Skeletal muscle tissue (tissue), 4 donors: ENCODE measurements around the gene EFNB3. TPM values are rescaled to one million over a fixed set of nuclear protein-coding genes. Genes with fewer than 3 reads are reported as not detected.

Source experiments
- H3K27ac ChIP-seq: one replicate; pipeline ENCODE4 v1.7.0; 2013; ENCODE audit warnings: mild to moderate bottlenecking, low read depth, low read length, inconsistent platforms
- H3K27me3 ChIP-seq, 3 donors: one replicate each; pipeline ENCODE4 v1.7.0; 2013; ENCODE audit warnings: low read length in 3 of 3; ENCODE audit not compliant: control insufficient read depth in 3 of 3, insufficient read depth in 3 of 3
- H3K36me3 ChIP-seq, 3 donors: one replicate each; pipeline ENCODE4 v1.7.0; 2013; ENCODE audit warnings: low read length in 3 of 3; ENCODE audit not compliant: control insufficient read depth in 3 of 3, insufficient read depth in 3 of 3
- H3K4me1 ChIP-seq, 3 donors: one replicate each; pipeline ENCODE4 v1.7.0; 2013; ENCODE audit warnings: low read length in 3 of 3, mild to moderate bottlenecking in 3 of 3; ENCODE audit not compliant: control insufficient read depth in 3 of 3, insufficient read depth in 3 of 3
- H3K4me3 ChIP-seq, 3 donors: one replicate each; pipeline ENCODE4 v1.7.0; 2013; ENCODE audit warnings: low read length in 3 of 3
- H3K9ac ChIP-seq, 3 donors: one replicate each; pipeline ENCODE4 v1.7.0; 2013; ENCODE audit warnings: low read length in 3 of 3, mild to moderate bottlenecking in 3 of 3, moderate library complexity in 2 of 3, low read depth in 1 of 3
- H3K9me3 ChIP-seq, 3 donors: one replicate each; pipeline ENCODE4 v1.7.0; 2013; ENCODE audit warnings: low read length in 3 of 3; ENCODE audit not compliant: control insufficient read depth in 3 of 3
- total RNA-seq: library from RNA; depleted of rRNA; stranded (reverse); fragments of >200 nt; gene quantifications from one replicate; pipeline ENCODE4 v1.2.3, GENCODE V29; 2014
- donor health status: Osteomylitis.

The EFNB3 gene
- total RNA-seq, 1 donor from 2014 or later: 1.0 TPM

DNA sequence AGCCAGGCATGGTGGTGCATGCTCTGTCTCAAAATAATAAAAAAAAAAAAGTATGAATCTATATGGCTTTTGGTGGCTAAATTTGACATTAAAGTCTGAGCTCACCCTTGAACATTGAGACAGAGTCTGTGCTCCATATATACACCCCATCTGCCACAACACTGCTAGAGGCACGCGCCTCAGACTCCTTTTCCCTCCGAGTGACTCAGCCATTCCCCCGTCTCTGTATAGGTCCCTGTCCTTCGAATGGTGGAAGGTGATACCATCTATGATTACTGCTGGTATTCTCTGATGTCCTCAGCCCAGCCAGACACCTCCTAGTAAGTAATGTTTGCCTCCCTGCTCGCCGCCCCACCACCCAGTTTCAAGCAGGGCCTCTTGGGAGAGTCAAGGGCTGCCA, 4.5 kb upstream of the EFNB3 start:
- H3K4me1 ChIP-seq: peaks cover 0 to 4% (median 0%) of the 10 kb centered on the region in 3 donors
- peaks cover 15 to 19% (median 17%) of the 10 kb centered on the region in 3 donors for H3K36me3 ChIP-seq
- no peak overlapping the region for H3K27ac ChIP-seq
- H3K9ac ChIP-seq: no peak overlapping the region
- H3K27me3 ChIP-seq: peaks cover 24 to 30% (median 26%) of the 10 kb centered on the region in 3 donors
- H3K9me3 ChIP-seq: no peaks in the 10 kb centered on the region
- no peak overlapping the region for H3K4me3 ChIP-seq

GRCh38 chr17:7701681-7702080, 3.3 kb upstream of the EFNB3 start:
- Histone ChIP-seq H3K27me3 (peaks cover 36 to 42% (median 38%) of the 10 kb centered on the region in 3 donors), H3K4me3 (no peak overlapping the region), H3K9ac (no peak overlapping the region), H3K36me3 (peaks cover 11 to 19% (median 14%) of the 10 kb centered on the region in 3 donors), H3K9me3 (no peaks in the 10 kb centered on the region), H3K27ac (no peak overlapping the region), H3K4me1 (peaks cover 0 to 4% (median 0%) of the 10 kb centered on the region in 3 donors)

- Histone ChIP-seq H3K4me3 (no peak overlapping the region), H3K9ac (no peak overlapping the region), H3K4me1 (peaks cover 0 to 4% (median 0%) of the 10 kb centered on the region in 3 donors), H3K27ac (no peak overlapping the region), H3K36me3 (peaks cover 11 to 19% (median 14%) of the 10 kb centered on the region in 3 donors), H3K9me3 (no peaks in the 10 kb centered on the region), H3K27me3 (peaks cover 46 to 51% (median 49%) of the 10 kb centered on the region in 3 donors)
Observed at GRCh38 chr17:7702776-7703175, 2.2 kb upstream of the EFNB3 start.

DNA sequence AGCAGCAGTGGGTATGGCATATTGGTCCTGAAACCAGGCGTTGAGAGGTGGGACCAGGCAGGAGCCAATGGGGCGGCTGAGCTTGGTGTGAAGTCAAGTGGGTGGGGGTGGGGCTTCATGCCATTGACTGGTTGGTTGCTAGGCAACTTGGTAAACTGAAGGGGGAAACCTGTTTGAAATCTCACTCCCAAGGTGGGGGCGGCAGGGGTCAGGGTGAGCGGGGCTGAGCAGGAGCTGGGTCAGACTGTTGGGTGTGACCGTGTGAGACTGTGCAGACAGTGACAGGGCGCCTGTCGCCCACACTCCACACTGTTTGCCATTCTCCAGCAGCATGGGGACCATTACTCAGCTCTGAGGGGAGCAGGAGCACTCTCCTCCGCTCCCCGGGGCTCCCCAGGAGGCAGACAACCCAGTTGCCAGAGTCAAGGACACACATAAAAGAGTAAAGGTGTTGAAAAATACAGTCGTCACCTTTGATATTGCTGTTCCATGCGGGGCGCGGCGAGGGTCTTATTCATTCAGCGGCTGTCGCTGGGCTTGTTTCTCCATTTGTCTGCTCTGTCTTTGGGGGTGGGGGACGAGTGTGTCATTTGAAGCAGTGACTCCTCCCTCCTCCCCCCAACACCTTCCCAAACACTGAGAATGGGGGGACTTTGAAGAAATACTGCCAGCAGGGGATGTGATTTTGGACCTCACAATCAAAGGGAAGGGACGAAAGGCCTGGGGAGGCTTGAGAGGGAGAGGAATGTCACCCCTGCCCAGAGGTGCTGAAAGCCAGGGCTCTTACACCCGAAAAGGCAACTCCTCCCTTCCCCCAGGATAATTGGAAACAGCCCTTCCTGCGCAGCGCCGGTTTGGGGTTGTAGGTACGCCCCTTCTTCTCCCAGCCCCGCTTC, 1.2 kb upstream of the EFNB3 start:
- Histone ChIP-seq H3K9ac (no peak overlapping the region), H3K27me3 (peaks cover 53 to 57% (median 55%) of the 10 kb centered on the region in 3 donors), H3K36me3 (peaks cover 11 to 19% (median 14%) of the 10 kb centered on the region in 3 donors), H3K9me3 (no peaks in the 10 kb centered on the region), H3K27ac (no peak overlapping the region), H3K4me1 (peaks cover 0 to 4% (median 0%) of the 10 kb centered on the region in 3 donors), H3K4me3 (no peak overlapping the region)

- H3K9me3 ChIP-seq: no peaks in the 10 kb centered on the region
- no peak overlapping the region for H3K9ac ChIP-seq
- peaks cover 55 to 65% (median 61%) of the 10 kb centered on the region in 3 donors for H3K27me3 ChIP-seq
- H3K4me3 ChIP-seq: no peak overlapping the region
- H3K27ac ChIP-seq: no peak overlapping the region
- H3K36me3 ChIP-seq: peaks cover 11 to 19% (median 13%) of the 10 kb centered on the region in 3 donors
- peaks cover 0 to 4% (median 0%) of the 10 kb centered on the region in 3 donors for H3K4me1 ChIP-seq
Observed at GRCh38 chr17:7705269-7706255, 560 bp downstream of the EFNB3 start.

- peaks cover 67 to 77% (median 71%) of the 10 kb centered on the region in 3 donors for H3K27me3 ChIP-seq
Observed at GRCh38 chr17:7706631-7707354, 1.8 kb downstream of the EFNB3 start.

GRCh38 chr17:7707446-7707845, 2.4 kb downstream of the EFNB3 start:
- Histone ChIP-seq H3K9me3 (no peaks in the 10 kb centered on the region), H3K4me1 (peaks cover 0 to 4% (median 0%) of the 10 kb centered on the region in 3 donors), H3K27me3 (peaks cover 74 to 78% (median 76%) of the 10 kb centered on the region in 3 donors), H3K27ac (no peak overlapping the region), H3K4me3 (no peak overlapping the region), H3K9ac (no peak overlapping the region), H3K36me3 (peaks cover 1 to 8% (median 4%) of the 10 kb centered on the region in 3 donors)

More at GRCh38 chr17:7706631-7707354, 1.8 kb downstream of the EFNB3 start:
- Histone ChIP-seq H3K4me1 (peaks cover 0 to 4% (median 0%) of the 10 kb centered on the region in 3 donors), H3K9ac (no peak overlapping the region), H3K4me3 (no peak overlapping the region), H3K27ac (no peak overlapping the region), H3K9me3 (no peaks in the 10 kb centered on the region), H3K36me3 (peaks cover 5 to 13% (median 6%) of the 10 kb centered on the region in 3 donors)

- no peaks in the 10 kb centered on the region for H3K9me3 ChIP-seq
- no peak overlapping the region for H3K9ac ChIP-seq
- H3K4me3 ChIP-seq: no peak overlapping the region
- H3K36me3 ChIP-seq: peaks cover 0 to 1% (median 0%) of the 10 kb centered on the region in 3 donors
- peaks cover 69 to 81% (median 74%) of the 10 kb centered on the region in 3 donors for H3K27me3 ChIP-seq
- peaks cover 0 to 4% (median 0%) of the 10 kb centered on the region in 3 donors for H3K4me1 ChIP-seq
- no peak overlapping the region for H3K27ac ChIP-seq
Observed at GRCh38 chr17:7707858-7708750, 3.1 kb downstream of the EFNB3 start.
